Measurements from ENCODE around the gene IL20. TPM values are rescaled to one million over a fixed set of nuclear protein-coding genes. Genes with fewer than 3 reads are reported as not detected.

Gene IL20
- total RNA-seq, 1 donor, result not detected

GRCh38 chr1:206882555-206882954 lies 17.1 kb downstream of the IL20 start:
- Histone ChIP-seq H3K4me1 (ENCODE audit: insufficient read depth, low read length) (no peaks in the 10 kb centered on the region), H3K4me3 (ENCODE audit: low read length) (no peak overlapping the region), H3K9me3 (ENCODE audit: low read depth, low read length) (peaks cover 22% of the 10 kb centered on the region), H3K27me3 (ENCODE audit: insufficient read depth, low read length) (no peaks in the 10 kb centered on the region)

- Histone ChIP-seq H3K4me3 (ENCODE audit: low read length) (no peak overlapping the region), H3K27me3 (ENCODE audit: insufficient read depth, low read length) (no peaks in the 10 kb centered on the region), H3K4me1 (ENCODE audit: insufficient read depth, low read length) (no peaks in the 10 kb centered on the region), H3K9me3 (ENCODE audit: low read depth, low read length) (peaks cover 16% of the 10 kb centered on the region)
Measured at GRCh38 chr1:206883160-206883559, 17.7 kb downstream of the IL20 start.

GRCh38 chr1:206883876-206884275 lies 18.5 kb downstream of the IL20 start:
- Histone ChIP-seq H3K4me1 (ENCODE audit: insufficient read depth, low read length) (no peaks in the 10 kb centered on the region), H3K9me3 (ENCODE audit: low read depth, low read length) (peaks cover 9% of the 10 kb centered on the region)

GRCh38 chr1:206885341-206886060 lies 20.1 kb downstream of the IL20 start:
- Histone ChIP-seq H3K4me3 (ENCODE audit: low read length) (no peak overlapping the region), H3K27me3 (ENCODE audit: insufficient read depth, low read length) (no peaks in the 10 kb centered on the region), H3K9me3 (ENCODE audit: low read depth, low read length) (no peaks in the 10 kb centered on the region), H3K4me1 (ENCODE audit: insufficient read depth, low read length) (no peaks in the 10 kb centered on the region)

More at GRCh38 chr1:206883876-206884275, 18.5 kb downstream of the IL20 start:
- Histone ChIP-seq H3K4me3 (ENCODE audit: low read length) (no peak overlapping the region), H3K27me3 (ENCODE audit: insufficient read depth, low read length) (no peaks in the 10 kb centered on the region)

GRCh38 chr1:206886831-206887230 lies 21.4 kb downstream of the IL20 start:
- H3K9me3 ChIP-seq (ENCODE audit: low read depth, low read length), result no peaks in the 10 kb centered on the region
- H3K4me3 ChIP-seq (ENCODE audit: low read length), result no peak overlapping the region
- H3K4me1 ChIP-seq (ENCODE audit: insufficient read depth, low read length), result no peaks in the 10 kb centered on the region
- no peaks in the 10 kb centered on the region for H3K27me3 ChIP-seq (ENCODE audit: insufficient read depth, low read length)

GRCh38 chr1:206887701-206888100 lies 22.3 kb downstream of the IL20 start:
- no peak overlapping the region for H3K4me3 ChIP-seq (ENCODE audit: low read length)
- no peaks in the 10 kb centered on the region for H3K27me3 ChIP-seq (ENCODE audit: insufficient read depth, low read length)
- H3K4me1 ChIP-seq (ENCODE audit: insufficient read depth, low read length), result no peaks in the 10 kb centered on the region
- H3K9me3 ChIP-seq (ENCODE audit: low read depth, low read length), result no peaks in the 10 kb centered on the region

GRCh38 chr1:206890125-206891060 lies 25.0 kb downstream of the IL20 start:
- no peak overlapping the region for H3K4me3 ChIP-seq (ENCODE audit: low read length)
- no peaks in the 10 kb centered on the region for H3K9me3 ChIP-seq (ENCODE audit: low read depth, low read length)
- no peaks in the 10 kb centered on the region for H3K4me1 ChIP-seq (ENCODE audit: insufficient read depth, low read length)
- H3K27me3 ChIP-seq (ENCODE audit: insufficient read depth, low read length), result no peaks in the 10 kb centered on the region

- no peaks in the 10 kb centered on the region for H3K4me1 ChIP-seq (ENCODE audit: insufficient read depth, low read length)
- H3K27me3 ChIP-seq (ENCODE audit: insufficient read depth, low read length), result no peaks in the 10 kb centered on the region
- no peaks in the 10 kb centered on the region for H3K9me3 ChIP-seq (ENCODE audit: low read depth, low read length)
- no peak overlapping the region for H3K4me3 ChIP-seq (ENCODE audit: low read length)
Measured at GRCh38 chr1:206891412-206891811, 26.0 kb downstream of the IL20 start.

GRCh38 chr1:206892351-206892984 lies 27.0 kb downstream of the IL20 start:
- Histone ChIP-seq H3K9me3 (ENCODE audit: low read depth, low read length) (no peaks in the 10 kb centered on the region), H3K27me3 (ENCODE audit: insufficient read depth, low read length) (no peaks in the 10 kb centered on the region), H3K4me1 (ENCODE audit: insufficient read depth, low read length) (no peaks in the 10 kb centered on the region), H3K4me3 (ENCODE audit: low read length) (no peak overlapping the region)

GRCh38 chr1:206893380-206893779 lies 28.0 kb downstream of the IL20 start:
- Histone ChIP-seq H3K9me3 (ENCODE audit: low read depth, low read length) (no peaks in the 10 kb centered on the region), H3K4me1 (ENCODE audit: insufficient read depth, low read length) (no peaks in the 10 kb centered on the region), H3K27me3 (ENCODE audit: insufficient read depth, low read length) (no peaks in the 10 kb centered on the region), H3K4me3 (ENCODE audit: low read length) (no peak overlapping the region)

- Histone ChIP-seq H3K27me3 (ENCODE audit: insufficient read depth, low read length) (no peaks in the 10 kb centered on the region), H3K4me1 (ENCODE audit: insufficient read depth, low read length) (peaks cover 3% of the 10 kb centered on the region), H3K9me3 (ENCODE audit: low read depth, low read length) (no peaks in the 10 kb centered on the region), H3K4me3 (ENCODE audit: low read length) (no peak overlapping the region)
Measured at GRCh38 chr1:206895325-206895724, 29.9 kb downstream of the IL20 start.

- no peaks in the 10 kb centered on the region for H3K9me3 ChIP-seq (ENCODE audit: low read depth, low read length)
- H3K4me3 ChIP-seq (ENCODE audit: low read length), result no peak overlapping the region
- H3K27me3 ChIP-seq (ENCODE audit: insufficient read depth, low read length), result no peaks in the 10 kb centered on the region
- H3K4me1 ChIP-seq (ENCODE audit: insufficient read depth, low read length), result peaks cover 3% of the 10 kb centered on the region
Measured at GRCh38 chr1:206895837-206896242, 30.4 kb downstream of the IL20 start.

GRCh38 chr1:206896261-206896660 lies 30.8 kb downstream of the IL20 start:
- H3K4me1 ChIP-seq (ENCODE audit: insufficient read depth, low read length), result peaks cover 3% of the 10 kb centered on the region
- H3K9me3 ChIP-seq (ENCODE audit: low read depth, low read length), result no peaks in the 10 kb centered on the region
- H3K27me3 ChIP-seq (ENCODE audit: insufficient read depth, low read length), result no peaks in the 10 kb centered on the region
- H3K4me3 ChIP-seq (ENCODE audit: low read length), result no peak overlapping the region

GRCh38 chr1:206897175-206897574 lies 31.8 kb downstream of the IL20 start, which contains the start of gene IL24:
Gene IL24 (plus strand): TSS chr1:206897443. CDS start chr1:206897833, 390 bp downstream.
- no peaks in the 10 kb centered on the region for H3K27me3 ChIP-seq (ENCODE audit: insufficient read depth, low read length)
- peaks cover 3% of the 10 kb centered on the region for H3K4me1 ChIP-seq (ENCODE audit: insufficient read depth, low read length)
- no peaks in the 10 kb centered on the region for H3K9me3 ChIP-seq (ENCODE audit: low read depth, low read length)
- H3K4me3 ChIP-seq (ENCODE audit: low read length), result no peak within 1 kb of the TSS
